GM21723 (cell line): ENCODE results near the gene NUAK2.

Source experiments
- ATAC-seq: cut with Tn5 transposase; IDR thresholded peaks from one replicate; pipeline ENCODE4 v1.9.1; 2021; ENCODE audit warnings: mild to moderate bottlenecking, moderate library complexity; ENCODE audit not compliant: unreplicated experiment

NUAK2 gene

DNA sequence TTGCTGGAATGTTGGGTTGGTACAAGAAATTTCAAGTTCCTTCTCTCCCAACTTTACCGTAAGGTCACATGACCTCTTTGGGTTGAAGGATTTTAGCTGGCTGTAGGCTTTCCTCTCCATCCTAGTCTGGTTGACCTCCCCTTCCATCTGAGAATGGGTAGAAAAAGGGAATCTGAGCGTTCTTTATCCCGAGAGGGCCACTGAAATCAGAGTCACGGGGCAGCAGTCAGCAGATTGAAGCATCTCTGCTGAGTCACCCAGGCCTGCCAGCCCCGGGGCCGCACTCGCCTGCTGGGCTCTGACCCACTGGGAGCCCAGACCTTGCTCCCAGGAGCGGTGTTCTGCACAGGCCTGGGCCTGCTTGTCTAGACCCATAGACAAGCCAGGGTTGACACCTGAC lies 62.8 kb downstream of the NUAK2 start:
- no peak for ATAC-seq

DNA sequence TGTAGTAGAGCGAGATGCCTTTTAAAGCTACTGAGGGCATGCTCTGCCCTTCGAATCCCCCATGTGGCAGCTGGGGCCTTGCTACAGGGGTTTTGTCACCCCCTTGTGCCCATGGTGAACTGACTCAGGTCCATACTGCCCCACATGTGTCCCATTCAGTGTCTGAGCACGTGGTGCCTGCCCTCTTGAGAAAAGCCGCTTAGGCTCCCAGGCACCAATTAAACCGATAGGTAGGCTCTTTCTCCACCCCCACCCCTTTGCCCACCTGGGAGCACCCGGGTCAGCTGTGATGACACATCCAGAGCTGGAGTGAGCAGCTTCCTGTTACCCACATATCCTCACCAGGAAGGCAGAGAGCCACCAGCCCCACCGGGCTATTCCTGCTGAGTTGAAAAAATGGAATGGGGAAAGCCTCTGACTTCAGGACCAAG lies 63.3 kb downstream of the NUAK2 start:
- no peak for ATAC-seq

GRCh38 chr1:205257735-205258134 lies 63.8 kb downstream of the NUAK2 start:
- ATAC-seq, result no peak

DNA sequence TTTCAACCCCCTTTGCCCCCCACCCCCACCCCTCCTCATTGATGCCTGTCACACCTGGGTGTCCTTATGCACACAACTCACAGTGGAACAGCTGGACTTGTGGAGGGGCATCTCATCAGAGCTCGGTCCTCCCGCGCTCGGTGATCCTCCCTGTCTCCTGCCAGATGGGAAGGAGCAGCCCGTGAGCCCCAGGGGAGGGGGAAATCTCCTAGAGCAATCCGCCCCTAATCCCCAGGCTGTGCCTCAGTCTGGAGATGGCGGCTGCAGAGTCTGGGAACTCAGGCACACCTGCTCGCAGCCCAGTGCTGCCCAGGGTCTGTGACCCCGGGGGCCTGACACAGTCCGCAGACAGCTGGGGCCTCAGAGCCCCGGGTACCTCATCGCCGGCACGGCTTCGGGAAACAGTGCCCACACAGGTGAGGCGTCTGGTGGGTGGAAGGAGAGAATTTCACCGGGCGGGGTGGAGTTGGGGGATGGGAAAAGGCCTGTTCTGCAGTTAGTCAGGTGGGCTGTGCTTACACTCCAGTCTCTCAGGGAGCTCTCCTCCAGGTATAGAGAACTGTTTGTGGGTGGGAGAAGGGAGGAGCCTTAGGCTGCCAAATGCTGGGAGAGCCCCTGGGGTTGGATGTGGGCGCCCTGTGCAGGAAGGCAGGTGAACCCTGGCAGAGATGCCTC lies 64.5 kb downstream of the NUAK2 start:
- ATAC-seq, result no peak

- ATAC-seq, result no peak
Observed at GRCh38 chr1:205255941-205256780, 65.4 kb downstream of the NUAK2 start.
